Measurements from ENCODE around the gene PSMD2.

GRCh38 chr3:184351511-184352148 lies 52.6 kb downstream of the PSMD2 start:
- no peak for TF ChIP-seq CTCF (IDR thresholded peaks at IDR 0.05)
- no peak for TF ChIP-seq POLR2A (IDR thresholded peaks at IDR 0.05)

All from thyroid gland (tissue), 4 donors.